A549 (cell line): ENCODE measurements around the gene UTP14C. TPM values are rescaled to one million over a fixed set of nuclear protein-coding genes. Genes with fewer than 3 reads are reported as not detected.
A peak's percentile ranks its signal among the peaks of the same experiment; 100 is the strongest.

Experiments used
- ATAC-seq, 2 experiments: fragments of 200-7000 bp in 1 of 2; fragments of >200 bp in 1 of 2; cut with Nextera tagmentation in 1 of 2; cut with Tn5 transposase in 1 of 2; 3 replicates each; pipeline versions ENCODE4 v1.8.0 to v1.9.1; 2018 to 2020; ENCODE audit warnings: mild to moderate bottlenecking in 1 of 2, moderate library complexity in 1 of 2
- CTCF ChIA-PET: fragments of 300-600 bp; sonication (Branson Sonifier 250); formaldehyde crosslinking; extraction: SDS; loops from one replicate; lab custom pipeline; 2021; ENCODE audit warnings: antibody characterized with exemption, inconsistent platforms; lab: Yijun Ruan, JAX
- POLR2A ChIA-PET: fragments of 350-600 bp; formaldehyde crosslinking; extraction: SDS; loops from one replicate; lab custom pipeline; 2021; ENCODE audit warnings: antibody characterized with exemption, inconsistent platforms; lab: Yijun Ruan, JAX
- DNase-seq, 2 experiments: peaks; one replicate each; pipeline versions ENCODE4 v3.0.0 to v3.0.0-alpha.2; 2011 to 2016; ENCODE audit warnings: low read depth in 1 of 2, low spot score in 1 of 2
- FAIRE-seq: peaks from 2 replicates; lab custom pipeline; 2011; peaks lifted over from hg19 to GRCh38; lab: Jason Lieb, UNC
- H3K27ac ChIP-seq, 2 experiments: fragments of >200 bp; sonication (Bioruptor Twin); formaldehyde crosslinking; 3 replicates each; pipeline ENCODE4 v1.5.1; 2016 to 2017
- H3K4me1 ChIP-seq: fragments of >200 bp; sonication (Bioruptor Twin); formaldehyde crosslinking; 3 replicates; pipeline ENCODE4 v1.6.1; 2016
- H3K4me2 ChIP-seq: fragments of >200 bp; sonication (Bioruptor Twin); formaldehyde crosslinking; 3 replicates; pipeline ENCODE4 v1.6.1; 2016
- H3K4me3 ChIP-seq: fragments of >200 bp; sonication (Bioruptor Twin); formaldehyde crosslinking; 3 replicates; pipeline ENCODE4 v1.5.1; 2016
- H3K9me3 ChIP-seq: fragments of >200 bp; sonication (Bioruptor Twin); formaldehyde crosslinking; 3 replicates; pipeline ENCODE4 v1.6.1; 2016
- BHLHE40 ChIP-seq: IDR thresholded peaks from 2 replicates; pipeline ENCODE4 v1.6.1; 2012; ENCODE audit warnings: low read depth, low read length, inconsistent platforms
- CBX2 ChIP-seq: fragments of 200-600 bp; sonication (generic); IDR thresholded peaks from 2 replicates; pipeline ENCODE4 v1.6.1; 2016; ENCODE audit warnings: low read depth, mild to moderate bottlenecking, borderline replicate concordance
- CEBPB ChIP-seq, 2 experiments: fragments of >200 bp in 1 of 2; sonication (Bioruptor Twin) in 1 of 2; formaldehyde crosslinking in 1 of 2; IDR thresholded peaks; 2 replicates each; pipeline ENCODE4 v1.6.1; 2012 to 2016
- EP300 ChIP-seq, 2 experiments: fragments of >200 bp; sonication (Bioruptor Twin); formaldehyde crosslinking; IDR thresholded peaks; 2 replicates in 1 of 2; 3 replicates in 1 of 2; pipeline ENCODE4 v1.6.1; 2016 to 2017
- FOSL2 ChIP-seq, 2 experiments: fragments of 450-650 bp in 1 of 2; fragments of >200 bp in 1 of 2; sonication (Bioruptor Twin) in 1 of 2; formaldehyde crosslinking; IDR thresholded peaks; 2 replicates each; pipeline versions ENCODE4 v1.5.0 to v1.6.1; 2016 to 2020; ENCODE audit warnings: mild to moderate bottlenecking in 1 of 2, moderate library complexity in 1 of 2
- GATA3 ChIP-seq: IDR thresholded peaks from 2 replicates; pipeline ENCODE4 v1.6.1; 2012; ENCODE audit warnings: borderline replicate concordance
- HOXB5 ChIP-seq: fragments of 250-450 bp; sonication (Bioruptor Pico); IDR thresholded peaks from 2 replicates; pipeline ENCODE4 v1.5.0; 2020; ENCODE audit warnings: mild to moderate bottlenecking, moderate library complexity
- NPAS2 ChIP-seq: fragments of 250-450 bp; sonication (Bioruptor Pico); IDR thresholded peaks from 2 replicates; pipeline ENCODE4 v1.8.0; 2022; ENCODE audit warnings: mild to moderate bottlenecking, moderate library complexity, borderline replicate concordance
- POLR2A ChIP-seq: IDR thresholded peaks from 2 replicates; pipeline ENCODE4 v1.6.1; 2012; ENCODE audit warnings: mild to moderate bottlenecking, low read length
- RAD21 ChIP-seq, 2 experiments: fragments of >200 bp in 1 of 2; sonication (Bioruptor Twin) in 1 of 2; formaldehyde crosslinking in 1 of 2; IDR thresholded peaks in 1 of 2; conservative IDR thresholded peaks in 1 of 2; 2 replicates in 1 of 2; 3 replicates in 1 of 2; pipeline ENCODE4 v1.6.1; 2012 to 2018; ENCODE audit warnings: inconsistent platforms in 1 of 2
- RARB ChIP-seq: fragments of 250-450 bp; sonication (Bioruptor Pico); IDR thresholded peaks from 2 replicates; pipeline ENCODE4 v1.8.0; 2021; ENCODE audit warnings: mild to moderate bottlenecking, moderate library complexity
- SMC3 ChIP-seq: fragments of >200 bp; sonication (Bioruptor Twin); formaldehyde crosslinking; IDR thresholded peaks from 3 replicates; pipeline ENCODE4 v1.6.1; 2018; ENCODE audit warnings: inconsistent platforms
- TP53 ChIP-seq: fragments of 250-450 bp; sonication (Bioruptor Pico); IDR thresholded peaks from 2 replicates; pipeline ENCODE4 v1.5.0; 2021; ENCODE audit warnings: mild to moderate bottlenecking, moderate library complexity
- WGBS: methylation state at CpG from one replicate; pipeline ENCODE4 v1.1.6; 2017; ENCODE audit errors: missing lambda C conversion rate; 5-methylcytosine and 5-hydroxymethylcytosine counted together
- polyA minus RNA-seq: library from RNA; depleted of rRNA, polyadenylated mRNA; stranded (reverse); fragments of >200 nt; gene quantifications from 2 replicates; pipeline ENCODE4 v1.2.3, GENCODE V29; 2011; rRNA and poly(A)+ RNA removed
- polyA plus RNA-seq, 4 experiments: library from polyadenylated mRNA; depleted of rRNA in 3 of 4; stranded (reverse); fragments of >200 nt; fragmentation: RNase III in 1 of 4; extraction: RNeasy Plus Mini Kit Qiagen cat#74134 plus additional on column Dnase treatment in 1 of 4; gene quantifications; 2 replicates in 3 of 4; 3 replicates in 1 of 4; pipeline ENCODE4 v1.2.3, GENCODE V29; 2011 to 2017
- TF ChIP-seq, protein P1 (sequence below): fragments of >200 bp; sonication (Bioruptor Twin); formaldehyde crosslinking; IDR thresholded peaks from 3 replicates; pipeline ENCODE4 v1.6.1; 2016
- TF ChIP-seq, protein P2 (sequence below): fragments of >200 bp; sonication (Bioruptor Twin); formaldehyde crosslinking; IDR thresholded peaks from 3 replicates; pipeline ENCODE4 v1.5.1; 2016
- TF ChIP-seq, protein P3 (sequence below): fragments of >200 bp; sonication (Bioruptor Twin); formaldehyde crosslinking; IDR thresholded peaks from 2 replicates; pipeline ENCODE4 v1.6.1; 2016
- TF ChIP-seq, protein P4 (sequence below): fragments of 450-650 bp; IDR thresholded peaks from 2 replicates; pipeline ENCODE4 v1.6.1; 2014; ENCODE audit warnings: antibody characterized with exemption

Gene UTP14C, protein sequence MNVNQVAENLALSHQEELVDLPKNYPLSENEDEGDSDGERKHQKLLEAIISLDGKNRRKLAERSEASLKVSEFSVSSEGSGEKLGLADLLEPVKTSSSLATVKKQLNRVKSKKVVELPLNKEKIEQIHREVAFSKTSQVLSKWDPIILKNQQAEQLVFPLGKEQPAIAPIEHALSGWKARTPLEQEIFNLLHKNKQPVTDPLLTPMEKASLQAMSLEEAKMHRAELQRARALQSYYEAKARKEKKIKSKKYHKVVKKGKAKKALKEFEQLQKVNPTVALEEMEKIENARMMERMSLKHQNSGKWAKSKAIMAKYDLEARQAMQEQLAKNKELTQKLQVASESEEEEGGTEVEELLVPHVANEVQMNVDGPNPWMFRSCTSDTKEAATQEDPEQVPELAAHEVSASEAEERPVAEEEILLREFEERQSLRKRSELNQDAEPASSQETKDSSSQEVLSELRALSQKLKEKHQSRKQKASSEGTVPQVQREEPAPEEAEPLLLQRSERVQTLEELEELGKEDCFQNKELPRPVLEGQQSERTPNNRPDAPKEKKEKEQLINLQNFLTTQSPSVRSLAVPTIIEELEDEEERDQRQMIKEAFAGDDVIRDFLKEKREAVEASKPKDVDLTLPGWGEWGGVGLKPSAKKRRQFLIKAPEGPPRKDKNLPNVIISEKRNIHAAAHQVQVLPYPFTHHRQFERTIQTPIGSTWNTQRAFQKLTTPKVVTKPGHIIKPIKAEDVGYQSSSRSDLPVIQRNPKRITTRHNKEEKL
- polyA plus RNA-seq (2011; rRNA removed) (11.6 and 15.1 TPM in 2 replicates), polyA plus RNA-seq (2017; fragmentation: RNase III; extraction: RNeasy Plus Mini Kit Qiagen cat#74134 plus additional on column Dnase treatment) (8.1 to 8.7 TPM (median 8.6 TPM) in 3 replicates), polyA minus RNA-seq (5.9 and 7.5 TPM in 2 replicates)
- polyA plus RNA-seq (2012; cell fraction: cytosol; rRNA removed): 2.2 and 2.3 TPM in 2 replicates
- polyA plus RNA-seq (2012; cell fraction: nucleus; rRNA removed): 1.1 and 1.8 TPM in 2 replicates

DNA sequence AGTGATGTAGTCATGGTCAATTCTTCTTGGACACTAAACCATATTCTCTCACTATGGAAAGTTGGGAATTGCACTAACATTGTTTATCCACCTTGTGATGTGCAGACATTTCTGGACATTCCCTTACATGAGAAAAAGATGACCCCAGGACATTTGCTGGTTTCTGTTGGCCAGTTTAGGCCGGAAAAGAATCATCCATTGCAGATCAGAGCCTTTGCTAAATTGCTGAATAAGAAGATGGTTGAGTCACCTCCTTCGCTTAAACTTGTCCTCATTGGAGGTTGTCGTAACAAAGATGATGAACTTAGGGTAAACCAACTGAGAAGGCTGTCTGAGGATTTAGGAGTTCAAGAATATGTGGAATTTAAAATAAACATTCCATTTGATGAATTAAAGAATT is at the start of gene UTP14C:
TSS of gene UTP14C (plus strand) at position 211 of the 400 bp plus-strand sequence. CDS start 4,114 bp downstream, outside the sequence.
- Histone ChIP-seq H3K4me3 (no peak within 1 kb of the TSS), H3K4me1 (no peaks in the 10 kb centered on the region), H3K27ac (no peak within 1 kb of the TSS), H3K4me2 (no peak within 1 kb of the TSS), H3K9me3 (no peaks in the 10 kb centered on the region)
- DNase-seq (no peak), ATAC-seq (no peak), FAIRE-seq (no peak)
- CTCF ChIA-PET: no interaction called here
- POLR2A ChIA-PET: no interaction called here
- WGBS: 91% methylated on average over 3 of the region's 3 CpGs
- TF ChIP-seq RAD21 (conservative IDR thresholded peaks at IDR 0.05 in 1 of 2, IDR thresholded peaks at IDR 0.05 in 1 of 2) (no peak), GATA3 (no peak), RARB (CRISPR knock-in tag) (no peak), CEBPB (IDR thresholded peaks at IDR 0.05) (no peak), POLR2A (no peak), TP53 (CRISPR knock-in tag) (no peak), SMC3 (no peak), EP300 (IDR thresholded peaks at IDR 0.05) (no peak), CBX2 (no peak), HOXB5 (no peak), NPAS2 (CRISPR knock-in tag) (no peak), BHLHE40 (no peak)
- TF ChIP-seq, protein P1, sequence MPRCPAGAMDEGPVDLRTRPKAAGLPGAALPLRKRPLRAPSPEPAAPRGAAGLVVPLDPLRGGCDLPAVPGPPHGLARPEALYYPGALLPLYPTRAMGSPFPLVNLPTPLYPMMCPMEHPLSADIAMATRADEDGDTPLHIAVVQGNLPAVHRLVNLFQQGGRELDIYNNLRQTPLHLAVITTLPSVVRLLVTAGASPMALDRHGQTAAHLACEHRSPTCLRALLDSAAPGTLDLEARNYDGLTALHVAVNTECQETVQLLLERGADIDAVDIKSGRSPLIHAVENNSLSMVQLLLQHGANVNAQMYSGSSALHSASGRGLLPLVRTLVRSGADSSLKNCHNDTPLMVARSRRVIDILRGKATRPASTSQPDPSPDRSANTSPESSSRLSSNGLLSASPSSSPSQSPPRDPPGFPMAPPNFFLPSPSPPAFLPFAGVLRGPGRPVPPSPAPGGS: no peak
- TF ChIP-seq, protein P2, sequence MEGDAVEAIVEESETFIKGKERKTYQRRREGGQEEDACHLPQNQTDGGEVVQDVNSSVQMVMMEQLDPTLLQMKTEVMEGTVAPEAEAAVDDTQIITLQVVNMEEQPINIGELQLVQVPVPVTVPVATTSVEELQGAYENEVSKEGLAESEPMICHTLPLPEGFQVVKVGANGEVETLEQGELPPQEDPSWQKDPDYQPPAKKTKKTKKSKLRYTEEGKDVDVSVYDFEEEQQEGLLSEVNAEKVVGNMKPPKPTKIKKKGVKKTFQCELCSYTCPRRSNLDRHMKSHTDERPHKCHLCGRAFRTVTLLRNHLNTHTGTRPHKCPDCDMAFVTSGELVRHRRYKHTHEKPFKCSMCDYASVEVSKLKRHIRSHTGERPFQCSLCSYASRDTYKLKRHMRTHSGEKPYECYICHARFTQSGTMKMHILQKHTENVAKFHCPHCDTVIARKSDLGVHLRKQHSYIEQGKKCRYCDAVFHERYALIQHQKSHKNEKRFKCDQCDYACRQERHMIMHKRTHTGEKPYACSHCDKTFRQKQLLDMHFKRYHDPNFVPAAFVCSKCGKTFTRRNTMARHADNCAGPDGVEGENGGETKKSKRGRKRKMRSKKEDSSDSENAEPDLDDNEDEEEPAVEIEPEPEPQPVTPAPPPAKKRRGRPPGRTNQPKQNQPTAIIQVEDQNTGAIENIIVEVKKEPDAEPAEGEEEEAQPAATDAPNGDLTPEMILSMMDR: no peak
- TF ChIP-seq, protein P3, sequence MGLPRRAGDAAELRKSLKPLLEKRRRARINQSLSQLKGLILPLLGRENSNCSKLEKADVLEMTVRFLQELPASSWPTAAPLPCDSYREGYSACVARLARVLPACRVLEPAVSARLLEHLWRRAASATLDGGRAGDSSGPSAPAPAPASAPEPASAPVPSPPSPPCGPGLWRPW: no peak
- TF ChIP-seq, protein P4, sequence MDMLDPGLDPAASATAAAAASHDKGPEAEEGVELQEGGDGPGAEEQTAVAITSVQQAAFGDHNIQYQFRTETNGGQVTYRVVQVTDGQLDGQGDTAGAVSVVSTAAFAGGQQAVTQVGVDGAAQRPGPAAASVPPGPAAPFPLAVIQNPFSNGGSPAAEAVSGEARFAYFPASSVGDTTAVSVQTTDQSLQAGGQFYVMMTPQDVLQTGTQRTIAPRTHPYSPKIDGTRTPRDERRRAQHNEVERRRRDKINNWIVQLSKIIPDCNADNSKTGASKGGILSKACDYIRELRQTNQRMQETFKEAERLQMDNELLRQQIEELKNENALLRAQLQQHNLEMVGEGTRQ: no peak

DNA sequence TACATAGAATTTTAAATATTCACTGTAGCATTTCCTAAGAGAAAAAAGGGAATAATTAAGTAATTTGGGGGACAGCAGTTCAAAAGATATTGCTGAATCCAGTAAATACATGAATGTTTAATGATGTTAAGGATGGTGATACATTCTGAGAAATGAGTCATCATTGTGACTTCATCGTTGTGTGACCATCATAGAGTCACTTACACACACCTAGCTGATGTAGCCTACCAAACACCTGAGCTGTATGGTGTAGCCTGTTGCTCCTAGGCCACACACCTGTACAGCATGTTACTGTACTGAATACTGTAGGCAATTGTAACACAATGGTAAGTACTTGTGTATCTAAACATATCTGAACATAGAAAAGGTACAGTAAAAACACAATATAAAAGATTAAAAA is 48.1 kb upstream of the UTP14C start:
- ChIA-PET CTCF (interaction anchor here (0.8 kb wide), 1 partner anchor 26 kb away, joined by 3 read pairs; no protein-coding TSS in a partner anchor), POLR2A (no interaction called here)
- DNase-seq: no peak
- Histone ChIP-seq H3K9me3 (no peaks in the 10 kb centered on the region), H3K27ac (no peak overlapping the region), H3K4me2 (no peak overlapping the region), H3K4me3 (no peak overlapping the region), H3K4me1 (no peaks in the 10 kb centered on the region)
- no peak for FAIRE-seq
- no peak for ATAC-seq
- WGBS: 0% methylated on average over 1 of the region's 1 CpG
- TF ChIP-seq SMC3 (no peak), FOSL2 (IDR thresholded peaks at IDR 0.05) (no peak), FOSL2 (CRISPR knock-in tag; IDR thresholded peaks at IDR 0.05) (peak; percentile 41; the same call in 1 of the 2 replicates)
